Skeletal muscle tissue (tissue), 4 donors: ENCODE measurements around the gene TNS3. TPM values are rescaled to one million over a fixed set of nuclear protein-coding genes. Genes with fewer than 3 reads are reported as not detected.
"Not testable (repeated sequence)": the region's sequence is repeated elsewhere in the genome, so short reads cannot be mapped to it uniquely, and the experiment has no call there.

Source experiments
- H3K27ac ChIP-seq: one replicate; pipeline ENCODE4 v1.7.0; 2013; ENCODE audit warnings: mild to moderate bottlenecking, low read depth, low read length, inconsistent platforms
- H3K27me3 ChIP-seq, 3 donors: one replicate each; pipeline ENCODE4 v1.7.0; 2013; ENCODE audit warnings: low read length in 3 of 3; ENCODE audit not compliant: control insufficient read depth in 3 of 3, insufficient read depth in 3 of 3
- H3K36me3 ChIP-seq, 3 donors: one replicate each; pipeline ENCODE4 v1.7.0; 2013; ENCODE audit warnings: low read length in 3 of 3; ENCODE audit not compliant: control insufficient read depth in 3 of 3, insufficient read depth in 3 of 3
- H3K4me1 ChIP-seq, 3 donors: one replicate each; pipeline ENCODE4 v1.7.0; 2013; ENCODE audit warnings: low read length in 3 of 3, mild to moderate bottlenecking in 3 of 3; ENCODE audit not compliant: control insufficient read depth in 3 of 3, insufficient read depth in 3 of 3
- H3K4me3 ChIP-seq, 3 donors: one replicate each; pipeline ENCODE4 v1.7.0; 2013; ENCODE audit warnings: low read length in 3 of 3
- H3K9ac ChIP-seq, 3 donors: one replicate each; pipeline ENCODE4 v1.7.0; 2013; ENCODE audit warnings: low read length in 3 of 3, mild to moderate bottlenecking in 3 of 3, moderate library complexity in 2 of 3, low read depth in 1 of 3
- H3K9me3 ChIP-seq, 3 donors: one replicate each; pipeline ENCODE4 v1.7.0; 2013; ENCODE audit warnings: low read length in 3 of 3; ENCODE audit not compliant: control insufficient read depth in 3 of 3
- total RNA-seq: library from RNA; depleted of rRNA; stranded (reverse); fragments of >200 nt; gene quantifications from one replicate; pipeline ENCODE4 v1.2.3, GENCODE V29; 2014
- donor health status: Osteomylitis.

The TNS3 gene
- total RNA-seq, 1 donor from 2014 or later: 33.4 TPM

DNA sequence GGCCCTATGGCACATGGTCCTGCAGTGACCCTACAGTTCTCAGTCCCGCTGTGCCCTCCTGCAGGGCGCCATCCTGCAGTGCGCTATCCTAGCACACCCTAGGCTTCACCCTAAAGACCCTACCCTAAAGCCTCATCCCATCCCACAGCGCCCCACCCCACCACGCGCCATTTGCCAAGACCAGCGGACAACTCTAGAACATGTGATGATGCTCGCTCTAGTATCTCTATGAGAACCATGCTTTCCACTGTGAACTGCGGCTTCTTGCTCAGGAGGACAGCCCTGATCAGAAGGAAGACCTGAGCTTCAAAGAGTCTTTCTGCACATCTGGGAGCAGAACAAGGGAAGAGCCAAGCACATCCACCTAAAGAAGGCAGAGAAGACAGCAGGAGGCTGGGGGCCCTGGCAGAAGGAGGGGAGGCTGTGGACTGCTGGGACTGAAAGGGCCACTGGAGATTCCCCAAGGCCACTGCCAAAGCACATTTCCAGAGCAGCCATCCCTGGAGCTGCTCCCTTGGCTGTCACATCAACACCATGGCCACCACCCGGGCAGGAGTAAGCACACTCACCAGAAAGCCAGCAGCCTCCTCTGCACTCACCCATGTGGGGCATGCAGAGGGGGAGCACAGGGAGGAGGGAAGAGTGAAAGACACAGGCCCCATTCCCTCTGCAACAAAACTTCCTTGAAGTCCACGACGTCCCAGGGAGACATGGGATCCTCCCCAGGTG is 134.1 kb downstream of the TNS3 start:
- peaks cover 0 to 2% (median 0%) of the 10 kb centered on the region in 3 donors for H3K36me3 ChIP-seq
- no peaks in the 10 kb centered on the region for H3K9me3 ChIP-seq
- H3K4me3 ChIP-seq: no peak overlapping the region
- H3K27me3 ChIP-seq: no peaks in the 10 kb centered on the region
- peaks cover 34 to 76% (median 74%) of the 10 kb centered on the region in 3 donors for H3K4me1 ChIP-seq
- peak overlapping the region in 1 of 3 donors; percentile 33 for H3K9ac ChIP-seq
- no peak overlapping the region for H3K27ac ChIP-seq

DNA sequence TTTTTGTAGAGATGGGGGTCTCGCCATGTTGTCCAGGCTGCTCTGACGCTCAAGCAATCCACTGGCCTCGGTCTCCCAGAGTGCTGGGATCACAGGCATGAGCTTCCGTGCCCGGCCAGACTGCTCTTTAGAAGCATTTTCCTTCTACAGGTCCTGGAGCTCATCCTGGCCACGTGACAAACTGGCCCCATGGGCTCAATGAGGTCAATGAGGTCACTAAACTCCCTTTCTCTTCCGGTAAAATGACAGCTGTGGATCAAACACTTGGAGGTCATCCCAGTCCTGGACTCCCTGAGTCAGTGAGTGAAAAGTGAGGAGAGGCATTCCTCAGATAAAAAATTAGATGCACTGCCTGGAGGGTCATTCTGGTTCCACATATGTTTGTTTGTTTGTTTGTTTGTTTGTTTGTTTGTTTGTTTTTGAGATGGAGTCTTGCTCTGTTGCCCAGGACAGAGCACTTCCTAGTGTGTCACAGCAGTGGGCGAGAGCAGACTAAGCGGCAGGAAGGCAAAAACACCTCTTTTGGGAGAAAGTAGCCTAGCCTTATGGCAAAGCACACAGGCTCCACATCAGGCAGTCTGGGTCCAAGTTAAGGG is 134.9 kb downstream of the TNS3 start:
- Histone ChIP-seq H3K27ac (peak overlapping the region; percentile 25), H3K36me3 (peaks cover 0 to 2% (median 0%) of the 10 kb centered on the region in 3 donors), H3K9ac (peak overlapping the region in 1 of 3 donors; percentile 33), H3K27me3 (no peaks in the 10 kb centered on the region), H3K9me3 (no peaks in the 10 kb centered on the region), H3K4me3 (no peak overlapping the region), H3K4me1 (peaks cover 32 to 77% (median 73%) of the 10 kb centered on the region in 3 donors)

DNA sequence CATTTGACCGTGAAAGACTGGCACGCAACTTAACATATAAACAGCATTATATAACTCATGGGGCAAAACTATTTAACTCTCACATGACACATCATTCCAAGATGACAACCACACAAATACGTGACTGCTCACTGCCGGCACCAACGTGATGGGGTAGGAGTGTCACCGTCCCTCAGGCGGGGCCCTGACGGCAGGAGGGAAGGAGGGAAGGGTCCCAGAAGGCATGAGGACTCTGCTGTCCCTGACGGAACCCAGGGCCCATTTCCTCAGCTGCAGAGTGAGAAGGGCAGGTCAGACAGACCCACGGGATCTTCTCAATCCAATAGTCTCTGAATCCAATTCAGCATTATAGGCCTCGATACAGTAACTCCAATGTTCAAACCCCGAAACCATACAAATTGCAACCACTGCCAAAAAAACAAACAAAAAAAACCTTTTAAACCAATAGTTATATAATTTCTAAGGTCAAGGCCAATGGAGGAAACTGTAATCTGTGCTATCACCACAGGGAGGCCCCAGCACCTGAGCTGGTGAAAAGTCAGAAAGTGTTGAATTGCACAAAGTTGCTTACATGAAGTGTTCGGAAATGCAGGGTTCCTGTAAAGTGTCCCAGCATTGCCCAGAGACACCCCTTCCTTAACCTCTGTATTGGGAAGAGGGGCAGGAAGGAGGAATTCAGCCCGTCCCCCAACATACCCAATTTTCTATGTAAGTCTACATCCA is 137.4 kb downstream of the TNS3 start:
- Histone ChIP-seq H3K9ac (no peak overlapping the region), H3K36me3 (peaks cover 0 to 4% (median 3%) of the 10 kb centered on the region in 3 donors), H3K4me1 (peaks cover 30 to 65% (median 58%) of the 10 kb centered on the region in 3 donors), H3K27ac (no peak overlapping the region), H3K4me3 (peak overlapping the region in 1 of 3 donors; percentile 29), H3K27me3 (no peaks in the 10 kb centered on the region), H3K9me3 (no peaks in the 10 kb centered on the region)

DNA sequence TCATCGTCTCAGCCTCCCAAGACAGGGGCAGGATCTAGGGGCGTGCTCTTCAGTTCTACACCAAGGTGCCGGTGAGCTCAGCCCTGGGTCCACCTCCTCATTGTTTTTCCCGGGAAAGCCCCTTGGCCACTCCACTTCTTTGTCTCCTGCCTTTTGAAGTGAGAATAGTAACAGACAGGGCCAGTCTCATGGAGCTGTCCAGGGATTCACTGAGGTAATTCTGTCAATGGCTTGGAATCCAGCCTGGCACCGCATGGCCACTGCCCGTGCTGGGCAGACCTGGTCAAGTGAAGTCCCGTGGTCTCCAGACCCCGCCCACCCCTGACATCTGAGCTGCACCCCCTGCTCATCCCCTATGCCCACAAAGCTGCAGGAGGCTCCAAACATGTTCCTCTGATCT is 138.9 kb downstream of the TNS3 start:
- no peaks in the 10 kb centered on the region for H3K9me3 ChIP-seq
- no peak overlapping the region for H3K9ac ChIP-seq
- no peak overlapping the region for H3K4me3 ChIP-seq
- peaks cover 25 to 57% (median 48%) of the 10 kb centered on the region in 3 donors for H3K4me1 ChIP-seq
- peaks cover 11 to 19% (median 15%) of the 10 kb centered on the region in 3 donors for H3K36me3 ChIP-seq
- H3K27me3 ChIP-seq: no peaks in the 10 kb centered on the region
- H3K27ac ChIP-seq: no peak overlapping the region

DNA sequence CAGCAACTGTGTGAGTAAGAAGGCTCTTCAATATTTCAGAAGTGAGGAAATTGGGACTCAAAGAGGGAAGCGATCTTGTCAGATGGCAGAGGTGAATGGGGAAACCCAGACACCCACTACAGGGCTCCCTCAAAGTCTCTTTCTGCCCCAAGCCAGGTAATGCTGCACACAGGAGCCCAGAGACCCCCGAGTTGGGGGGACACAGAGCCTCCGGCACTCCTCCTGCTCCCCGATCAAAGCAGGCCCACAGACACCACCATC is 139.4 kb downstream of the TNS3 start:
- Histone ChIP-seq H3K4me1 (peaks cover 23 to 52% (median 43%) of the 10 kb centered on the region in 3 donors), H3K9me3 (no peaks in the 10 kb centered on the region), H3K27ac (no peak overlapping the region), H3K36me3 (peaks cover 12 to 20% (median 15%) of the 10 kb centered on the region in 3 donors), H3K27me3 (no peaks in the 10 kb centered on the region), H3K4me3 (no peak overlapping the region), H3K9ac (no peak overlapping the region)

DNA sequence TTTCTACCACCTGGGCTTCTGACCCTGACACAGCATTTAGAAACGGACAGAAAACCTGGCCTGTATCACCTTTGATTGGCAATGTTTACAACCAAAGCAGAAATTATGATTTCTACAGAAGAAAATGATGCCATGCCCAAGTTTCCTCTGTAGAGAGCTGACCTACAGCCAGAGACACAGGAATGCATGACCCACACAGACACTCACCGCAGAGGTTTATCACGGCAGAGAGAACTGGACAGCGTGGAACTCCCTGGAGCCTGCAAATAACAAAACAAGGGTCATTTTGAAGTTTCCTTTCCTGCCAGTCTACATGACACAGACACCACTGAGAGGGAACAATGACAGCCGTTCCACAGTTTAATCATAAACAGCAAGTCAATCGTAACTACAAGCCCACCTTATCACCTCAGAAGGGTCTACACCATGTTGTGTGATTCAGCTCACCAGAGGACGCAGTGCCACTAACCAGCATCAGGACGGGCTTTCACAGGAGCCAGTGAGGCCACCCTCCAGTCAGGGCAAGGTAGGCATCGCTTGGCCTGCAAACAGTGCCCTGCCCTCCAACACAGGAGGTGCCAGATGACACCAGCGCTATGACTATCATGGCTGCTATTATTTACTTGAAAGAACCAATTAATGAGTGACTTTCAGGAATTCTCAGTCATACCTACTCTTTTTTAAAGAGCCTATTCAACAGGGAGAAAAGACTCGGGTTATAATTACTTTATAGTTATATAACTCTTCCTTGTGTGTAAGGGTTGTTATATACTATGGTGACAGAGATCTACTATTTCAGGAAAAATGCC is 139.9 kb downstream of the TNS3 start:
- H3K27me3 ChIP-seq: no peaks in the 10 kb centered on the region
- peaks cover 12 to 20% (median 15%) of the 10 kb centered on the region in 3 donors for H3K36me3 ChIP-seq
- H3K4me3 ChIP-seq: no peak overlapping the region
- peaks cover 17 to 47% (median 37%) of the 10 kb centered on the region in 3 donors for H3K4me1 ChIP-seq
- no peaks in the 10 kb centered on the region for H3K9me3 ChIP-seq
- no peak overlapping the region for H3K9ac ChIP-seq
- no peak overlapping the region for H3K27ac ChIP-seq

DNA sequence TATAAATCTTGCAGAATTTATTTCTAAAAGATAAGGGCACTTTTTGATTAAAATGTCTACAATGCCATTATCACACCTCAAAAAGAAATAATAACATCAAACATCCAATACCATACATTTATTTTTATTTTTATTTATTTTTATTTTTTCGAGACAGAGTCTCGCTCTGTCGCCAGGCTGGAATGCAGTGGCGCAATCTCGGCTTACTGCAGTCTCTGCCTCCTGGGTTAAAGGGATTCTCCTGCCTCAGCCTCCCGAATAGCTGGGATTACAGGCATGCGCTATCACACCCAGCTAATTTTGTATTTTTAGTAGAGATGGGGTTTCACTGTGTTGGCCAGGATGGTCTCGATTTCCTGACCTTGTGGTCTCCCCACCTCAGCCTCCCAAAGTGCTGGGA is 140.9 kb downstream of the TNS3 start:
- H3K4me3 ChIP-seq, H3K27ac ChIP-seq, H3K27me3 ChIP-seq, H3K9ac ChIP-seq, H3K9me3 ChIP-seq: not testable (repeated sequence)
- Histone ChIP-seq H3K36me3 (peaks cover 12 to 20% (median 15%) of the 10 kb centered on the region in 3 donors), H3K4me1 (peaks cover 10 to 37% (median 28%) of the 10 kb centered on the region in 3 donors)

DNA sequence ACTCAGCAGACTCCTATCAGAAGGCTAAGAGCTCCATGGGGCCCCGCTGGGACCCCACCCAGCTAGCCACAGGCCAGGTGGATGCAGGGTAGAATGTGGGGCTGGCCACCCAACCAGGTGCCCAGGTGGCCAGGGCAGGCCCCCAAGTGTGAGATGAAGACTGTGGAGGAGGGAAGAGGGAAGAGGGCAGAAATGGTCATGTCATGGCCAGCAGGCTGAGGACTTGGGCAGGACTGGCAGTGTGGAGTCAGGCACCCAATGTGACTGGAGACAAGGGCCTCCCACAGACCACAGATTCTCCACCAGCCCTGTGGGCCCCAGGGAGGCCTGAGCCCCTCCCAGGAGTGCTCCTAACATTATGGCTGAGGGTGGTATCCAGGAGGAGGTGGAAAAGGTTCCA is 141.6 kb downstream of the TNS3 start:
- Histone ChIP-seq H3K9me3 (no peaks in the 10 kb centered on the region), H3K9ac (no peak overlapping the region), H3K27me3 (no peaks in the 10 kb centered on the region), H3K36me3 (peaks cover 12 to 22% (median 16%) of the 10 kb centered on the region in 3 donors), H3K4me3 (no peak overlapping the region), H3K4me1 (peaks cover 13 to 30% (median 21%) of the 10 kb centered on the region in 3 donors), H3K27ac (no peak overlapping the region)

DNA sequence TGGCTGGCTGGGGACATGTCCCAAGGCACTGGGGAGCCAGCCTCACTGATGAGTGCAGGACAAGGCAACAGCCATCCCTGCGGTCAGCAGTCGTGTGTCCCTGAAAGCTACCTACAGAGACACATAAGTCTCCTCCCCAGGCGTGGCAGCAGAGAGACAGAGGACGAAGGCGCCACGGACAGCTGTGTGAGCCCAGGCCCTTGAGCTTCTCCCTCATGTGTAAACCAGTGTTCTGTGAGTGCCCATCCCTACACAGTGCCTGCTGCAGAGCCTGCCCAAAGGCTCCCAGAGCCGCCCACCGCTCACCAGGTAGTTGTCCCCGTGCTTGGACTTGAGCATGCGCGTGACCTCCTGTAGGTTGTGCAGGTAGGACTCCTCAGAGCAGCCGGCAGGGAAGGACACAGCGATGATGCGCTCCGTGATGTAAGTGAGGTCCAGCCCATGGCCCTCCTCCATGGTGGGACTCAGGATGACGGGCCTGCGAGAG is 142.7 kb downstream of the TNS3 start:
- peaks cover 20 to 30% (median 27%) of the 10 kb centered on the region in 3 donors for H3K36me3 ChIP-seq
- H3K4me3 ChIP-seq: no peak overlapping the region
- no peak overlapping the region for H3K9ac ChIP-seq
- no peaks in the 10 kb centered on the region for H3K27me3 ChIP-seq
- no peak overlapping the region for H3K27ac ChIP-seq
- H3K4me1 ChIP-seq: peaks cover 8 to 19% (median 15%) of the 10 kb centered on the region in 3 donors
- no peaks in the 10 kb centered on the region for H3K9me3 ChIP-seq
